HepG2 (cell line): ENCODE measurements around the gene DOK4. TPM values are rescaled to one million over a fixed set of nuclear protein-coding genes. Genes with fewer than 3 reads are reported as not detected.
A peak's percentile ranks its signal among the peaks of the same experiment; 100 is the strongest.

Experiments
- ARID4A ChIP-seq: sonication (generic); formaldehyde crosslinking; IDR thresholded peaks from 2 replicates; pipeline ENCODE4 v1.5.0; 2020; ENCODE audit warnings: mild to moderate bottlenecking, missing genetic modification reagents, borderline replicate concordance
- HMG20A ChIP-seq: IDR thresholded peaks from 2 replicates; pipeline ENCODE4 v1.6.1; 2016; ENCODE audit warnings: borderline replicate concordance
- NFKBIZ ChIP-seq: IDR thresholded peaks from 2 replicates; pipeline ENCODE4 v1.6.1; 2018; ENCODE audit warnings: missing genetic modification reagents, missing compliant biosample characterization
- NR2F6 ChIP-seq, 2 experiments: IDR thresholded peaks; 2 replicates each; pipeline ENCODE4 v1.6.1; 2016; ENCODE audit warnings: antibody characterized with exemption in 1 of 2, mild to moderate bottlenecking in 1 of 2
- SATB2 ChIP-seq: sonication (generic); formaldehyde crosslinking; IDR thresholded peaks from 2 replicates; pipeline ENCODE4 v1.5.0; 2020; ENCODE audit warnings: missing genetic modification reagents
- SOX13 ChIP-seq, 3 experiments: fragments of 450-650 bp in 1 of 3; sonication (generic) in 1 of 3; formaldehyde crosslinking in 1 of 3; IDR thresholded peaks in 2 of 3; conservative IDR thresholded peaks in 1 of 3; 2 replicates each; pipeline versions ENCODE4 v1.5.0 to v1.6.1; 2016 to 2020; ENCODE audit warnings: antibody characterized with exemption in 1 of 3, mild to moderate bottlenecking in 1 of 3, missing compliant biosample characterization in 1 of 3, missing genetic modification reagents in 1 of 3, moderate library complexity in 1 of 3
- TEAD3 ChIP-seq: optimal IDR thresholded peaks from 2 replicates; pipeline ENCODE3; 2016; ENCODE audit warnings: borderline replicate concordance
- U2AF1 ChIP-seq: fragments of 200-400 bp; formaldehyde crosslinking; optimal IDR thresholded peaks from 2 replicates; pipeline ENCODE3; 2017; ENCODE audit warnings: mild to moderate bottlenecking, low read depth, low read length
- ZBTB1 ChIP-seq: sonication (generic); formaldehyde crosslinking; IDR thresholded peaks from 2 replicates; pipeline ENCODE4 v1.4.0; 2020; ENCODE audit warnings: missing genetic modification reagents, borderline replicate concordance
- ZC3H4 ChIP-seq: sonication (generic); formaldehyde crosslinking; IDR thresholded peaks from 2 replicates; pipeline ENCODE4 v1.4.0; 2020; ENCODE audit warnings: missing genetic modification reagents, borderline replicate concordance
- ZNF136 ChIP-seq: sonication (generic); formaldehyde crosslinking; IDR thresholded peaks from 2 replicates; pipeline ENCODE4 v1.8.1; 2022; ENCODE audit warnings: low read depth, mild to moderate bottlenecking, moderate library complexity, missing genetic modification reagents
- ZNF292 ChIP-seq: sonication (generic); formaldehyde crosslinking; IDR thresholded peaks from 2 replicates; pipeline ENCODE4 v1.8.1; 2022; ENCODE audit warnings: mild to moderate bottlenecking, low read depth, missing genetic modification reagents, borderline replicate concordance
- polyA plus RNA-seq, 8 experiments: library from polyadenylated mRNA; depleted of rRNA in 3 of 8; stranded (reverse) in 7 of 8; unstranded in 1 of 8; fragments of >200 nt; fragmentation: Illumina TruSeq in 4 of 8; extraction: Trizol in 4 of 8; gene quantifications; 2 replicates each; pipeline versions ENCODE4 v1.2.1 to v1.2.3, GENCODE V29; 2011 to 2016; ENCODE audit warnings: low read depth in 4 of 8, missing spikeins in 1 of 8, mixed read lengths in 1 of 8; ENCODE audit not compliant: insufficient read depth in 1 of 8
- total RNA-seq, 5 experiments: library from RNA; depleted of rRNA; stranded (reverse); fragments of >200 nt; fragmentation: Illumina TruSeq; extraction: Trizol; gene quantifications; 2 replicates each; pipeline ENCODE4 v1.2.3, GENCODE V29; 2016; ENCODE audit warnings: low read depth in 1 of 5
- TF ChIP-seq, protein P1 (sequence below): fragments of 450-650 bp; IDR thresholded peaks from 2 replicates; pipeline ENCODE4 v1.6.1; 2016
- TF ChIP-seq, protein P2 (sequence below): sonication (generic); formaldehyde crosslinking; IDR thresholded peaks from 2 replicates; pipeline ENCODE4 v1.4.0; 2020; ENCODE audit warnings: mild to moderate bottlenecking, missing genetic modification reagents, borderline replicate concordance
- TF ChIP-seq, protein P3 (sequence below): sonication (generic); formaldehyde crosslinking; IDR thresholded peaks from 2 replicates; pipeline ENCODE4 v1.5.0; 2020; ENCODE audit warnings: missing genetic modification reagents, mild to moderate bottlenecking, borderline replicate concordance

Gene DOK4
- total and polyA plus RNA-seq, 2 of the 13 experiments (the other 11 are each of a cell fraction or from before 2014, with no cell fraction given) = 52.7 to 70.0 TPM

GRCh38 chr16:57486858-57487834 lies 853 bp upstream of the DOK4 start (continued):
- TF ChIP-seq, protein P1, sequence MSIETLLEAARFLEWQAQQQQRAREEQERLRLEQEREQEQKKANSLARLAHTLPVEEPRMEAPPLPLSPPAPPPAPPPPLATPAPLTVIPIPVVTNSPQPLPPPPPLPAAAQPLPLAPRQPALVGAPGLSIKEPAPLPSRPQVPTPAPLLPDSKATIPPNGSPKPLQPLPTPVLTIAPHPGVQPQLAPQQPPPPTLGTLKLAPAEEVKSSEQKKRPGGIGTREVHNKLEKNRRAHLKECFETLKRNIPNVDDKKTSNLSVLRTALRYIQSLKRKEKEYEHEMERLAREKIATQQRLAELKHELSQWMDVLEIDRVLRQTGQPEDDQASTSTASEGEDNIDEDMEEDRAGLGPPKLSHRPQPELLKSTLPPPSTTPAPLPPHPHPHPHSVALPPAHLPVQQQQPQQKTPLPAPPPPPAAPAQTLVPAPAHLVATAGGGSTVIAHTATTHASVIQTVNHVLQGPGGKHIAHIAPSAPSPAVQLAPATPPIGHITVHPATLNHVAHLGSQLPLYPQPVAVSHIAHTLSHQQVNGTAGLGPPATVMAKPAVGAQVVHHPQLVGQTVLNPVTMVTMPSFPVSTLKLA = no peak
- no peak for TF ChIP-seq NFKBIZ (CRISPR knock-in tag)
- peak; percentile 37 for TF ChIP-seq TEAD3
- TF ChIP-seq SATB2 (CRISPR knock-in tag) = no peak
- no peak for TF ChIP-seq HMG20A (CRISPR knock-in tag)
- TF ChIP-seq NR2F6 (IDR thresholded peaks at IDR 0.05) = no peak
- TF ChIP-seq NR2F6 (CRISPR knock-in tag; IDR thresholded peaks at IDR 0.05) = no peak
- TF ChIP-seq, protein P2, sequence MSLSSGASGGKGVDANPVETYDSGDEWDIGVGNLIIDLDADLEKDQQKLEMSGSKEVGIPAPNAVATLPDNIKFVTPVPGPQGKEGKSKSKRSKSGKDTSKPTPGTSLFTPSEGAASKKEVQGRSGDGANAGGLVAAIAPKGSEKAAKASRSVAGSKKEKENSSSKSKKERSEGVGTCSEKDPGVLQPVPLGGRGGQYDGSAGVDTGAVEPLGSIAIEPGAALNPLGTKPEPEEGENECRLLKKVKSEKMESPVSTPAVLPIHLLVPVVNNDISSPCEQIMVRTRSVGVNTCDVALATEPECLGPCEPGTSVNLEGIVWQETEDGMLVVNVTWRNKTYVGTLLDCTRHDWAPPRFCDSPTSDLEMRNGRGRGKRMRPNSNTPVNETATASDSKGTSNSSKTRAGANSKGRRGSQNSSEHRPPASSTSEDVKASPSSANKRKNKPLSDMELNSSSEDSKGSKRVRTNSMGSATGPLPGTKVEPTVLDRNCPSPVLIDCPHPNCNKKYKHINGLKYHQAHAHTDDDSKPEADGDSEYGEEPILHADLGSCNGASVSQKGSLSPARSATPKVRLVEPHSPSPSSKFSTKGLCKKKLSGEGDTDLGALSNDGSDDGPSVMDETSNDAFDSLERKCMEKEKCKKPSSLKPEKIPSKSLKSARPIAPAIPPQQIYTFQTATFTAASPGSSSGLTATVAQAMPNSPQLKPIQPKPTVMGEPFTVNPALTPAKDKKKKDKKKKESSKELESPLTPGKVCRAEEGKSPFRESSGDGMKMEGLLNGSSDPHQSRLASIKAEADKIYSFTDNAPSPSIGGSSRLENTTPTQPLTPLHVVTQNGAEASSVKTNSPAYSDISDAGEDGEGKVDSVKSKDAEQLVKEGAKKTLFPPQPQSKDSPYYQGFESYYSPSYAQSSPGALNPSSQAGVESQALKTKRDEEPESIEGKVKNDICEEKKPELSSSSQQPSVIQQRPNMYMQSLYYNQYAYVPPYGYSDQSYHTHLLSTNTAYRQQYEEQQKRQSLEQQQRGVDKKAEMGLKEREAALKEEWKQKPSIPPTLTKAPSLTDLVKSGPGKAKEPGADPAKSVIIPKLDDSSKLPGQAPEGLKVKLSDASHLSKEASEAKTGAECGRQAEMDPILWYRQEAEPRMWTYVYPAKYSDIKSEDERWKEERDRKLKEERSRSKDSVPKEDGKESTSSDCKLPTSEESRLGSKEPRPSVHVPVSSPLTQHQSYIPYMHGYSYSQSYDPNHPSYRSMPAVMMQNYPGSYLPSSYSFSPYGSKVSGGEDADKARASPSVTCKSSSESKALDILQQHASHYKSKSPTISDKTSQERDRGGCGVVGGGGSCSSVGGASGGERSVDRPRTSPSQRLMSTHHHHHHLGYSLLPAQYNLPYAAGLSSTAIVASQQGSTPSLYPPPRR = 0 out of 2 replicates have a peak, but pooled peaks have one; percentile 5
- TF ChIP-seq ZNF136 (CRISPR knock-in tag) = no peak
- no peak for TF ChIP-seq SOX13 (IDR thresholded peaks at IDR 0.05)
- TF ChIP-seq SOX13 (CRISPR knock-in tag; conservative IDR thresholded peaks at IDR 0.05 in 1 of 2, IDR thresholded peaks at IDR 0.05 in 1 of 2) = no peak
- TF ChIP-seq ARID4A (CRISPR knock-in tag) = no peak
- TF ChIP-seq, protein P3, sequence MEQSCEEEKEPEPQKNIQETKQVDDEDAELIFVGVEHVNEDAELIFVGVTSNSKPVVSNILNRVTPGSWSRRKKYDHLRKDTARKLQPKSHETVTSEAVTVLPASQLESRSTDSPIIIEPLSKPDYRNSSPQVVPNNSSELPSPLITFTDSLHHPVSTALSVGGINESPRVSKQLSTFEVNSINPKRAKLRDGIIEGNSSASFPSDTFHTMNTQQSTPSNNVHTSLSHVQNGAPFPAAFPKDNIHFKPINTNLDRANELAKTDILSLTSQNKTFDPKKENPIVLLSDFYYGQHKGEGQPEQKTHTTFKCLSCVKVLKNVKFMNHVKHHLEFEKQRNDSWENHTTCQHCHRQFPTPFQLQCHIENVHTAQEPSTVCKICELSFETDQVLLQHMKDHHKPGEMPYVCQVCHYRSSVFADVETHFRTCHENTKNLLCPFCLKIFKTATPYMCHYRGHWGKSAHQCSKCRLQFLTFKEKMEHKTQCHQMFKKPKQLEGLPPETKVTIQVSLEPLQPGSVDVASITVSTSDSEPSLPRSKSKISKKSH = no peak
- no peak for TF ChIP-seq ZNF292 (CRISPR knock-in tag)
- no peak for TF ChIP-seq ZBTB1 (CRISPR knock-in tag)
- TF ChIP-seq ZC3H4 (CRISPR knock-in tag) = no peak
- no peak for TF ChIP-seq U2AF1
